ENCODE measurements around the gene AHDC1. TPM values are rescaled to one million over a fixed set of nuclear protein-coding genes. Genes with fewer than 3 reads are reported as not detected.
A peak's percentile ranks its signal among the peaks of the same experiment; 100 is the strongest.

Gene AHDC1
- total RNA-seq, 1 donor from 2014 or later, result 23.7 TPM

GRCh38 chr1:27517907-27518718 lies 85.8 kb downstream of the AHDC1 start:
- peak overlapping the region; percentile 46 for H3K27ac ChIP-seq
- no peak overlapping the region for H3K4me3 ChIP-seq
- DNase-seq, result no peak
- no peaks in the 10 kb centered on the region for H3K36me3 ChIP-seq
- H3K27me3 ChIP-seq (ENCODE audit: low read depth), result no peaks in the 10 kb centered on the region
- no peaks in the 10 kb centered on the region for H3K9me3 ChIP-seq
- intact Hi-C loops (cut with DNase I), result no loop called here
- no peak for TF ChIP-seq CTCF (IDR thresholded peaks at IDR 0.05)
- H3K4me1 ChIP-seq, result peaks cover 56% of the 10 kb centered on the region
- no peak for ATAC-seq

GRCh38 chr1:27517301-27517700 lies 86.6 kb downstream of the AHDC1 start:
- Histone ChIP-seq H3K36me3 (no peaks in the 10 kb centered on the region), H3K9me3 (no peaks in the 10 kb centered on the region), H3K27ac (peak overlapping the region; percentile 46), H3K4me1 (peaks cover 47% of the 10 kb centered on the region), H3K27me3 (ENCODE audit: low read depth) (no peaks in the 10 kb centered on the region), H3K4me3 (no peak overlapping the region)
- ATAC-seq, result no peak
- intact Hi-C loops (cut with DNase I), result no loop called here
- DNase-seq, result no peak
- TF ChIP-seq CTCF (IDR thresholded peaks at IDR 0.05), result no peak

- no peak for TF ChIP-seq CTCF (IDR thresholded peaks at IDR 0.05)
- H3K4me3 ChIP-seq, result no peak overlapping the region
- ATAC-seq, result no peak
- DNase-seq, result no peak
- H3K27me3 ChIP-seq (ENCODE audit: low read depth), result no peaks in the 10 kb centered on the region
- no peaks in the 10 kb centered on the region for H3K9me3 ChIP-seq
- H3K36me3 ChIP-seq, result no peaks in the 10 kb centered on the region
- H3K27ac ChIP-seq, result no peak overlapping the region
- peaks cover 31% of the 10 kb centered on the region for H3K4me1 ChIP-seq
- intact Hi-C loops (cut with DNase I), result no loop called here
Measured at GRCh38 chr1:27515626-27516025, 88.3 kb downstream of the AHDC1 start.

- ATAC-seq, result peak; percentile 50 to 70
- Histone ChIP-seq H3K9me3 (no peaks in the 10 kb centered on the region), H3K4me1 (peaks cover 15% of the 10 kb centered on the region), H3K27me3 (ENCODE audit: low read depth) (no peaks in the 10 kb centered on the region), H3K36me3 (no peaks in the 10 kb centered on the region), H3K27ac (peak overlapping the region; percentile 48), H3K4me3 (no peak overlapping the region)
- peak; percentile 56 for DNase-seq
- intact Hi-C loops (cut with DNase I), result no loop called here
- no peak for TF ChIP-seq CTCF (IDR thresholded peaks at IDR 0.05)
Measured at GRCh38 chr1:27513958-27514357, 90.0 kb downstream of the AHDC1 start.

GRCh38 chr1:27513528-27513927 lies 90.4 kb downstream of the AHDC1 start:
- peaks cover 15% of the 10 kb centered on the region for H3K4me1 ChIP-seq
- H3K27ac ChIP-seq, result peak overlapping the region; percentile 48
- peak; percentile 22 to 39 for ATAC-seq
- intact Hi-C loops (cut with DNase I), result no loop called here
- H3K36me3 ChIP-seq, result no peaks in the 10 kb centered on the region
- DNase-seq, result no peak
- H3K9me3 ChIP-seq, result no peaks in the 10 kb centered on the region
- H3K4me3 ChIP-seq, result no peak overlapping the region
- no peak for TF ChIP-seq CTCF (IDR thresholded peaks at IDR 0.05)
- H3K27me3 ChIP-seq (ENCODE audit: low read depth), result no peaks in the 10 kb centered on the region
